OCI-LY7 (cell line): ENCODE data around the gene WDR4. TPM values are rescaled to one million over a fixed set of nuclear protein-coding genes. Genes with fewer than 3 reads are reported as not detected.

ENCODE experiments used
- BruUV-seq: library from RNA; stranded (reverse); fragments of 400-500 nt; replicated peaks from 2 replicates; lab custom pipeline; 2021; lab: Mats Ljungman, UMichigan
- CTCF ChIA-PET: fragments of 300-600 bp; sonication (Branson Sonifier 250); formaldehyde crosslinking; loops from one replicate; lab custom pipeline; 2022; ENCODE audit warnings: antibody characterized with exemption; ENCODE audit not compliant: unreplicated experiment; lab: Charles Lee
- POLR2A ChIA-PET: fragments of 300-600 bp; sonication (Branson Sonifier 250); formaldehyde crosslinking; loops from one replicate; lab custom pipeline; 2022; ENCODE audit warnings: antibody characterized with exemption; lab: Charles Lee
- DNase-seq: peaks from one replicate; pipeline ENCODE4 v3.0.0-alpha.2; 2015; ENCODE audit warnings: low spot score
- H2AFZ ChIP-seq: fragments of 200-600 bp; sonication (generic), shearing (Covaris generic); 2 replicates; pipeline ENCODE4 v1.6.1; 2014; ENCODE audit warnings: mild to moderate bottlenecking, antibody characterized with exemption, low read length, moderate library complexity
- H3K27ac ChIP-seq: fragments of 200-600 bp; sonication (generic); 2 replicates; pipeline ENCODE4 v1.5.1; 2014; ENCODE audit warnings: mixed run types, low read depth, mild to moderate bottlenecking, moderate library complexity, low read length, inconsistent platforms; ENCODE audit not compliant: poor library complexity, severe bottlenecking
- H3K36me3 ChIP-seq: fragments of 200-600 bp; sonication (generic); 2 replicates; pipeline ENCODE4 v1.6.1; 2014; ENCODE audit warnings: mild to moderate bottlenecking, antibody characterized with exemption, low read length, moderate library complexity, mixed read lengths; ENCODE audit not compliant: insufficient read depth
- H3K4me1 ChIP-seq: fragments of 200-600 bp; sonication (generic); 2 replicates; pipeline ENCODE4 v1.5.1; 2014; ENCODE audit warnings: mild to moderate bottlenecking, low read length; ENCODE audit not compliant: insufficient read depth, poor library complexity, severe bottlenecking
- H3K4me2 ChIP-seq: fragments of 200-600 bp; sonication (generic); 2 replicates; pipeline ENCODE4 v1.6.1; 2014; ENCODE audit warnings: mild to moderate bottlenecking, low read length
- H3K4me3 ChIP-seq: fragments of 200-600 bp; sonication (generic); 2 replicates; pipeline ENCODE4 v1.5.1; 2014; ENCODE audit warnings: mild to moderate bottlenecking, low read depth, low read length; ENCODE audit not compliant: poor library complexity, severe bottlenecking
- H3K79me2 ChIP-seq: fragments of 200-600 bp; sonication (generic); 2 replicates; pipeline ENCODE4 v1.6.1; 2016; ENCODE audit warnings: low read depth, mild to moderate bottlenecking, low read length, moderate library complexity, mixed read lengths; ENCODE audit not compliant: insufficient read depth
- H3K9me2 ChIP-seq: fragments of 200-600 bp; sonication (generic); 2 replicates; pipeline ENCODE4 v1.6.1; 2016; ENCODE audit warnings: mild to moderate bottlenecking, low read length, mixed read lengths; ENCODE audit not compliant: insufficient read depth
- H3K9me3 ChIP-seq: fragments of 200-600 bp; sonication (generic); 2 replicates; pipeline ENCODE4 v1.6.1; 2014; ENCODE audit warnings: mild to moderate bottlenecking, mixed run types, low read length, mixed read lengths
- H4K20me1 ChIP-seq: fragments of 200-600 bp; sonication (generic); 2 replicates; pipeline ENCODE4 v1.6.1; 2014; ENCODE audit warnings: mild to moderate bottlenecking, antibody characterized with exemption, low read length, moderate library complexity, mixed read lengths; ENCODE audit not compliant: insufficient read depth
- CTCF ChIP-seq: fragments of 200-600 bp; sonication (generic); conservative IDR thresholded peaks from 2 replicates; pipeline ENCODE4 v1.5.1; 2014; ENCODE audit warnings: mild to moderate bottlenecking, antibody characterized with exemption, low read length, moderate library complexity, mixed read lengths
- EZH2phosphoT487 ChIP-seq: fragments of 200-600 bp; sonication (generic); IDR thresholded peaks from 2 replicates; pipeline ENCODE4 v1.6.1; 2018; ENCODE audit warnings: low read depth, borderline replicate concordance, mild to moderate bottlenecking, mixed run types, antibody characterized with exemption, low read length, moderate library complexity, mixed read lengths
- intact Hi-C: fragments of 100-400 bp; cut with micrococcal nuclease; formaldehyde crosslinking; loops from one replicate; pipeline ENCODE4 v1.10.0; 2022; ENCODE audit not compliant: unreplicated experiment
- total RNA-seq, 2 experiments: library from RNA; depleted of rRNA in 1 of 2; stranded (reverse); fragments of >200 nt in 1 of 2; shearing (Covaris generic) in 1 of 2; gene quantifications; 2 replicates each; pipeline ENCODE4 v1.2.3, GENCODE V29; 2014 to 2022

The WDR4 gene
- total RNA-seq, 2 experiments from 2014 or later, result 45.7 to 73.8 TPM

- Histone ChIP-seq H3K9me3 (peaks cover 26% of the 10 kb centered on the region), H3K4me2 (no peak overlapping the region), H2AFZ (no peak overlapping the region), H3K27ac (no peak overlapping the region), H3K36me3 (no peaks in the 10 kb centered on the region), H3K4me1 (no peaks in the 10 kb centered on the region), H3K4me3 (no peak overlapping the region), H3K79me2 (no peaks in the 10 kb centered on the region), H4K20me1 (no peaks in the 10 kb centered on the region), H3K9me2 (no peaks in the 10 kb centered on the region)
- no peak for DNase-seq
- intact Hi-C loops, result loop anchor here (10.0 kb wide), 1 partner anchor 177 kb away; no protein-coding TSS in a partner anchor
- POLR2A ChIA-PET, result no interaction called here
- TF ChIP-seq CTCF, result no peak
- TF ChIP-seq EZH2phosphoT487, result no peak
- CTCF ChIA-PET, result no interaction called here
- BruUV-seq, result no TSS peak
These were observed 67.4 kb downstream of the WDR4 start for GRCh38 chr21:42811960-42812359.

- CTCF ChIA-PET, result no interaction called here
- Histone ChIP-seq H3K4me1 (no peaks in the 10 kb centered on the region), H3K79me2 (no peaks in the 10 kb centered on the region), H3K4me2 (no peak overlapping the region), H3K9me2 (no peaks in the 10 kb centered on the region), H3K4me3 (no peak overlapping the region), H4K20me1 (no peaks in the 10 kb centered on the region), H2AFZ (no peak overlapping the region), H3K9me3 (peaks cover 7% of the 10 kb centered on the region; the same call in 1 of the 2 replicates), H3K36me3 (no peaks in the 10 kb centered on the region), H3K27ac (no peak overlapping the region)
- TF ChIP-seq CTCF, result no peak
- no peak for TF ChIP-seq EZH2phosphoT487
- no TSS peak for BruUV-seq
- POLR2A ChIA-PET, result no interaction called here
- intact Hi-C loops, result loop anchor here (10.0 kb wide), 1 partner anchor 175 kb away; no protein-coding TSS in a partner anchor
- DNase-seq, result no peak
These were observed 69.5 kb downstream of the WDR4 start for GRCh38 chr21:42809577-42810475.

- Histone ChIP-seq H4K20me1 (no peaks in the 10 kb centered on the region), H3K79me2 (no peaks in the 10 kb centered on the region), H3K4me1 (no peaks in the 10 kb centered on the region), H3K9me2 (no peaks in the 10 kb centered on the region), H3K36me3 (no peaks in the 10 kb centered on the region), H3K27ac (no peak overlapping the region), H3K4me3 (no peak overlapping the region), H2AFZ (no peak overlapping the region), H3K4me2 (no peak overlapping the region), H3K9me3 (peaks cover 5% of the 10 kb centered on the region; the same call in 1 of the 2 replicates)
- CTCF ChIA-PET, result interaction anchor here (0.7 kb wide), 1 partner anchor 411 kb away, joined by 3 read pairs; no protein-coding TSS in a partner anchor
- DNase-seq, result no peak
- no TSS peak for BruUV-seq
- TF ChIP-seq EZH2phosphoT487 (no peak), CTCF (no peak)
- POLR2A ChIA-PET, result no interaction called here
- intact Hi-C loops, result no loop called here
These were observed 70.2 kb downstream of the WDR4 start for GRCh38 chr21:42809171-42809570.
